IPS-11a (cell line): Measurements from ENCODE around the gene MED10.

ENCODE experiments used
- H3K4me3 ChIP-seq: one replicate; pipeline ENCODE4 v1.5.1; 2013; ENCODE audit warnings: low read depth, low read length, control low read depth

The MED10 gene

GRCh38 chr5:6353602-6354302 lies 24.6 kb downstream of the MED10 start:
- no peak overlapping the region for H3K4me3 ChIP-seq

DNA sequence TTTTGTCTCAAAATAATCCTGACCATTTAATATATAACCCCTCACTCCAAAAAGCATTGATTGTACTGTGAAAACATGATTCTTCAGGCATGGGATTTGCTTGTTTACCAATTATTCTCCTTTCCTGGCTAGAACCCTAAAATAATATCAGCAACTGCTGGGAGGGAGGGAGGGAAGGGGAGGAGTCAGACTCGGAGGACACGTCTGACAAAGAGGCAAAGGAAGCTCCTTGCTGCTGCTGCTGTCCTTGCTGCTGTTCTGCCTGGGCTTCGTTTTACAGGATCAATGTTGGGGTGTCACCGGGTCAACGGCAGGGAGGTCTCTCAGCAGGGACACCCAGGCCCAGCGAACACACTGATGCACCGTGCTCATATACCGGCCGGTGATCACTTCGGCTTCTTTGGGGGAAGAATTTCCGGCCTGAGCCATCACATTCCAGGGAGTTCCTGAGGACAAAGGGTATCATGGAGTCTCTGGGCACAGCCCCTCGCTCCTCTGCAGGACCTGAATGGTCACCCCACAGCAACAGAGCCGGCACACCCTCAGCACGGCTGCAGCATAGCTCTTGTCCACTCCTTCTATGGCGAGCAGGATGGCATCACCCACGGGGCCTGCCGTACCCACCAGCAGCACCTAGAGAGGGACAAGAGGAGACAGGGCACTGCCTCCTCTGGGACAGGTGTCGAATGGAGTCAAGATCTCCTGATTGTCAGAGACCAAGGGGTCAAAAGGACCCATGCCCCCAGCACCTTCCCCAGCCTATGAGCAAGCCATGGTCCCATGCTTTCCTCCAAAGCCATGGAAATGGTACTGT lies 27.9 kb downstream of the MED10 start:
- H3K4me3 ChIP-seq, result no peak overlapping the region

DNA sequence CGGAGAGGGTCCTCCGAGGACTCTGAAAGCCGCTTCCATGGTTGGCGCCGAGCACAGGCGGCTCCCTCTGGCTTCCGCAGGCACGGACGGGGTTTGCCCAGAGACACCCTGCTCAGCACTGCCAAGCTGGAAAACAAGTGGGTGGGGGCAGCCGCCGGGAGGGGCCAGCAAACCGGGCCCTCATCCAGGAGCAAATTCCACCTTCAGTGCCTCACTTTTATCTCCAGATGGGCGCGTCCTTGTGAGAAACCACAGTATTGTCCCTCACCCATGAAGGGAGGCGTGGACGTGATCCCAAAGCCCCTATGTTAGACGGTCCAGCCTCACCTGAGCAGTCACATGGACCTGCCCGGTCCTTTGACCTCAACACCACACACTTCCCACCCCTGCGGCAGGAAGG lies 29.0 kb downstream of the MED10 start:
- no peak overlapping the region for H3K4me3 ChIP-seq

- no peak overlapping the region for H3K4me3 ChIP-seq
These were observed 29.8 kb downstream of the MED10 start for GRCh38 chr5:6348476-6349000.

DNA sequence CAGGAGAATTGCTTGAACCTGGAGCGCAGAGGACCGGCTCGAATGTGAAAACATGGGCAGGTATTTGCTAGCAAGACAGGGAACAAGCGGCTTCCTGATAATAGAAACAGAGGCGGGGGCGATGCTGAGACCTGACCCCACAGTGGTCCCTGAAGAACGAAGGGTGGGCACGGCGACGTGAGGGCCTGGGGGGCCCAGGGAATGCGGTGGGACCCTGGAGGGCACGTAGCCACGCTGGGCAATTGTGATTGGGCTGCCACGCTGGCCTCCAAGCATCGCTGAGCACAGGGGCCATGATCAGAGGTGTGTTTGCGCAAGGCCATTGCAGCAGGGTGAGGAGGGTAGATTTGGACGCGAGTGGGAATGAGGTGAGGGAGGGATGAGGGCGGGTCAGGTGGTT lies 30.7 kb downstream of the MED10 start:
- no peak overlapping the region for H3K4me3 ChIP-seq

GRCh38 chr5:6347165-6347564 lies 31.2 kb downstream of the MED10 start:
- H3K4me3 ChIP-seq, result no peak overlapping the region

- no peak overlapping the region for H3K4me3 ChIP-seq
These were observed 33.8 kb downstream of the MED10 start for GRCh38 chr5:6344593-6344989.

DNA sequence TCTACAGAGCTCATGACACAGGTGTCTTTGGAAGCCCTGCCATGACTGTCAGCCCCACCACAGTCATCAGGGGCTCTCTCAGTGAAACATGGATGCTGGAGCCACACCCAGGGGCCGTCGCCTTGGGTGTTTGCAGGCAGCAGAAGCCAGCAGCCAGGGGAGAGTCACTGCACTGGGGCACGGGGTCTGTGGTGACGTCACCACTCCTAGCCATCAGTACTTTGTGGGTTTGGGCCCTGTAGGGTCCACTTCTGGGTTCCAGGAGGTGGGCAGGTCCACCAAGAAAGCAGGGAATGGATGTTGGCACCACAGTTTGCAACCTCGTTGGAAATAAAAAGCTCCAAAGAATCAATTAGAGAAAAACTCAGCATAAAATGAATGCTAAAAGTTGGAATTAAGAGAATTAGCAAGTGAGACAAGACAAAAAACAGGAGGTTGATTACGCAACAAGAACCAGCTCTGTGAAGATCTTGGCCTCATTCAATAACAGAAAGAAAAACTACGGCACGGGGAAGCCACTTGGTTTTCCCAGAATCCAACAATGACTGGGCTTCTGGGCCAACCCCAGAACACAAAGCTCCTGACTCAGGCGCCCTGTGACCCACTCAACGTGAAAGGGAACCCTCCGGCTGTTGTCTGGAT lies 34.3 kb downstream of the MED10 start:
- H3K4me3 ChIP-seq, result no peak overlapping the region

- no peak overlapping the region for H3K4me3 ChIP-seq
These were observed 35.5 kb downstream of the MED10 start for GRCh38 chr5:6342689-6343315.

- no peak overlapping the region for H3K4me3 ChIP-seq
These were observed 38.2 kb downstream of the MED10 start for GRCh38 chr5:6340100-6340499.

DNA sequence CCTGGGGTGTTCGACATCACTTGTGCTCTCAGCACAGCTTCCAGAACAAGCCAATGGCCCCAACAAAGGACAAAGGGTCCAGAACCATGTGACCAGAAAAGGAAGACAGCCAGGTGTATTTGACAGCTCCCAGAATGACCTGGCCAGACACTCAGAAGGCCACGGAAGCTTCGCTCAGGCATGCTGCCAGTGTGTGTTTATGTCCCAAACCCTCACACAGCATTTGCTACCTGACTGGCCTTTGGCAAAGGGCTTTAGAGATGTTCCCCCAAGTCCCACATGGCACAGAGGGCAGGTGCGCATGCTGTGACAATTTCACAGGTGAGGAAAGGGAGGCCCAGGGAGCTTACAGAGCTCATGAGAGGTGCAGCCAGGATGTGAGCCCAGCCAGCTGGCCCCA lies 39.5 kb downstream of the MED10 start:
- H3K4me3 ChIP-seq, result no peak overlapping the region

DNA sequence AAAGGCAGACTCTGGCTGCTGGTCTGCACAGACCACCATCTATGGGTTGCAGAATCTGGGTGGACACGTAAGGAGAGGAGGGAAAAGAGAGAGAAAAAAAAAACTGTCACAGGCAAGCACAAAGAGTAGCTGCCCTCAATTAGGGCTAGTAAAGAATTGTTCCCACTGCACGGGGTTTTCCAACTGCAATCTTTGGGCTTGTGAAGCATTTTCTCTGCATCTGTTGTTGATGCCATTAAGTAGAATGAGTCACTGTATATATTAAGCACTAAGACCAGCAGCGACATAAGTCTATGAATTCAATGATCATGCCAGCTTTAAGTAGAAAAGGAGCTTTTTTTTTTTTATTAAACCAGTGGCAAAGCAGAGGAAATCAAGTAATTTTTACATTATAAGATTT lies 40.2 kb downstream of the MED10 start:
- no peak overlapping the region for H3K4me3 ChIP-seq

DNA sequence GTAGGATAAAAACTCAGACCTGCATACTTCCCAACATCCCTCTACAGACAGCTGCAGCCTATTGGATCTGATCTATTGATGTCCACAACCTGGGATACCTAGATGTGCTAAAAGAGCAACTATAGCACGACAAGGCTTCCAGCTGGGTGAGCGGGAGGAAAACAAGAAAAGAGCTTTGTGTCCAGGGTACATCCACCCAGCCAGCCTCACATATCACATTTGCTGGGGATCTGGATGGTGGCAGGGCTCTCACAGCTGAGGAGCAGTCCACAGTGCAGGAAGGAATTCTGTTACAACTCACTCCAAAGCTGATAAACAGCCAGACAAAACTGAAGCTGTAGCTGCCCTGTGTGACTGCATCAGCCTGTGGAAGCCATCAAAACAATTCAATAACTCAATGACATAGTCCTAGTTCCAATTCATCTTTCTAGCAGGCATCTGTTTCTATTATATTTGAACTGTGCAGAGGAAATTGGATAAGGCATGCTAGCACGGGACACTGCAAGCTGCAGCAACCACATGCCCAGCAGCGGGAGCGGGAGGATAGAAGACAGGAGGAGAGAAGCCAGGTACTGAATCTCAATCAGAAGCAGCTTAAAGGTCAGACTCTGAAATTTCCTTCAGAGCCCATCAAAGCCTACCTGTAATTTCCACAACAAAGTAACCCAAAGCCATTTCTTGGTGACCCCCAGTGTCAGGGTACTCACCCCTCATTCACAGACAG lies 45.0 kb downstream of the MED10 start:
- no peak overlapping the region for H3K4me3 ChIP-seq

- no peak overlapping the region for H3K4me3 ChIP-seq
These were observed 50.2 kb downstream of the MED10 start for GRCh38 chr5:6328173-6328572.

DNA sequence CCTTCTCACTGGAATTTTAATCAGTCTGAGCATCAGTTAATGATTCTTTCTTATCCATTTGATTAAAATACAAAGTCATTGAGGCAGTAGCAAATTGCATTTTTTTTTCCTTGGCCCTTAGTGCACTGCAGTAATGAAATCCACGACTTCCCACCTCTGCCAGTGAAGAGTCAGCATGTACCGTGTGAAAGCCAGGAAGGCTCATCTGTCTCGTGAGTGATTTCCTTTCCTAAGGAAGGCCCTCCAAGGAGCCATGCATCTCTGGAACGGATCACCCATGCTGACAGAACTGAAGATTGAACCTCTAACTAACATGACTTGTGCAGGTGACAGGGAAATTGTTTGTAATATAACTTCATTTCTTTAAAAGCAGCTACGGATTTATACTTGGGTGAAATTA lies 51.6 kb downstream of the MED10 start:
- H3K4me3 ChIP-seq, result no peak overlapping the region

DNA sequence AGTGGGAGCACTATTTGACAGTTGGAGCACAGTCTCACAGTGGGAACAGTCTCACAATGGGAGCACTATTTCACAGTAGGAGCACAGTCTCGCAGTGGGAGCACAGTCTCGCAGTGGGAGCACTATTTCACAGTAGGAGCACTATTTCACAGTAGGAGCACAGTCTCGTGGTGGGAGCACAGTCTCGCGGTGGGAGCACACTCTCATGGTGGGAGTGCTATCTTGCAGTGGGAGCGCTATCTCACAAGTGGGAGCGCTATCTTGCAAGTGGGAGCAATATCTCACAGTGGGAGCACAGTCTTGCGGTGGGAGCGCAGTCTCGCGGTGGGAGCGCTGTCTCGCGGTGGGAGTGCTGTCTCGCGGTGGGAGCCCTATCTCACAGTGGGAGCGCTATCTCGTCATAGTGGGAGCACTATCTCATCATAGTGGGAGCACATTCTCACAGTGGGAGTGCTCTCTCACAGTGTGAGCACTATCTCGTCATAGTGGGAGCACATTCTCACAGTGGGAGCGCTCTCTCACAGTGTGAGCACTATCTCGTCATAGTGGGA lies 56.1 kb downstream of the MED10 start:
- H3K4me3 ChIP-seq, result no peak overlapping the region
